ENCODE data around the gene LRRC19.

Gene LRRC19

GRCh38 chr9:27005491-27005890, at the start of gene LRRC19:
Gene LRRC19, minus strand, starts transcription at chr9:27005672. Its CDS starts 5,978 bp downstream, at chr9:26999694.
- DNase-seq (ENCODE audit: low read depth in 2 of 2): no peak

GRCh38 chr9:27054841-27055240, 49.4 kb upstream of the LRRC19 start:
- no peak for DNase-seq (ENCODE audit: low read depth in 2 of 2)

DNA sequence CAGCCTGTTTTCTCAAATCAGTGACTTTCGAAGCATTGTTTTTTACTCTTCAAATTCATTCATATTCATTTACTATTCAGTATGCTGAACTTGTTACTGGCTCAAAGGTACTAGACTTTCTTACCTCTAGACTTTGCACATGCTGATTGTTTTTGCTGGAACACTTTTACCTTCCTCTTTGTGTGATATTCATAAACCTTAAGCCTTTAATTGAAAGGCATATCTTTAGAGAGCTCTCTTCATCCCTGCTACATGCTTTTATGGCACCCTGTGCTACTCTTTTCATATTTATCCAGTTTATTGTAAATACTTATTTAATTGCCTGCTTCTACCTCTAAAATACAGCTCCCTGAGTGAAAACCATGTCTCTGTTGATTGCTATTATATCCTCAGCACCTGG, 48.7 kb upstream of the LRRC19 start:
- no peak for DNase-seq (ENCODE audit: low read depth in 2 of 2)

DNA sequence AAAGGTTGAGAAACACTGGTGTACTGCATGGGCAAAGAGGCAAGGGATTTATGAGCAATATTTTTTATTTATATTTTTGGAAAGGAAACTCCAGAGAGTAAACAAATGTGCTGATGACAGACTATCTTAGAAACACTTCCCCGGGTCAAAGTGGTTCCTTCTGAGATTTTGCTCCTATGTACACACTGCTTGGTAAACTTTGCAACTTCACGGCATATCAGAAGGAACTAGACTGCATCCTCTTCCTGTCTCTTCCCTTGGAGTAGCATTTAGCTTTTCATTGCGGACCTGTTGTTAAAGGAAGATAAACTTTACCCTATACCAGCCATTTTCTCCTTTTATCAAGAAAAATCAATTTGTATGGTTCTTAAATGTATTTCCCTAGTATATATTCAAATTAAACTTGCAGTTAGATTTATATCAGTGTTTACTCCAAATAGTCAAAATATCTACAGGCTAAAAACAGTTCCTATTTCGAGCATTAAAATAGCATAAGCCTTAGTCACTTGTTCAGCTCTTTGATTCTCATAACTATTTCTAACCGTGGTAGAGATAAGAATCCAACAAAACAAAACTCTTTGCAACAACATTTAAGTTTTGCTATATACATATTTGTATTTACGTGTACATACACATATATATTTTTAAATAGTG, 48.0 kb upstream of the LRRC19 start:
- no peak for DNase-seq (ENCODE audit: low read depth in 2 of 2)

- DNase-seq (ENCODE audit: low read depth in 2 of 2): no peak
Observed at GRCh38 chr9:27047136-27047535, 41.7 kb upstream of the LRRC19 start.

GRCh38 chr9:27043176-27043575, 37.7 kb upstream of the LRRC19 start:
- no peak for DNase-seq (ENCODE audit: low read depth in 2 of 2)

- DNase-seq (ENCODE audit: low read depth in 2 of 2): no peak
Observed at GRCh38 chr9:27042476-27042875, 37.0 kb upstream of the LRRC19 start.

DNA sequence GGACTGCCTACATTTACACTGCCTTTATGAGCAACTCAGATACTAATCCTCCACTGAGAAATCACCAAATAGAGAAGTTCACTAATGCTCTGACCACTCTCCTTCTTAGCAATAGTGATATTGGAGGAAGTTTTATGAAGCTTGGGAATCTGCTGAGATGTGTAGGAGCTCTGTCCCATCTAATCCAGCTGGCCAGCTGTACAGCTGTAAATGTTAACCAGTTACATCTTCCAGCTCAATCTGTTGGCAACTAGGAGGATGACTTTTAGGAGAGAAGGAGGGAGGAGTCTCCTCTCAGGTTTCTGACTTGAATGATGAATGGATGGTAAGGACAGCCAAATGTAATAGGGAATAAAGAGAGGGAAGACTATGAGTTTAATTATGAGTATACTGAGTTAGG, 36.3 kb upstream of the LRRC19 start:
- no peak for DNase-seq (ENCODE audit: low read depth in 2 of 2)

- DNase-seq (ENCODE audit: low read depth in 2 of 2): no peak
Observed at GRCh38 chr9:27037499-27037898, 32.0 kb upstream of the LRRC19 start.

- DNase-seq (ENCODE audit: low read depth in 2 of 2): peak in 1 of 2 experiments; percentile 48
Observed at GRCh38 chr9:27033815-27034403, 28.4 kb upstream of the LRRC19 start.

DNA sequence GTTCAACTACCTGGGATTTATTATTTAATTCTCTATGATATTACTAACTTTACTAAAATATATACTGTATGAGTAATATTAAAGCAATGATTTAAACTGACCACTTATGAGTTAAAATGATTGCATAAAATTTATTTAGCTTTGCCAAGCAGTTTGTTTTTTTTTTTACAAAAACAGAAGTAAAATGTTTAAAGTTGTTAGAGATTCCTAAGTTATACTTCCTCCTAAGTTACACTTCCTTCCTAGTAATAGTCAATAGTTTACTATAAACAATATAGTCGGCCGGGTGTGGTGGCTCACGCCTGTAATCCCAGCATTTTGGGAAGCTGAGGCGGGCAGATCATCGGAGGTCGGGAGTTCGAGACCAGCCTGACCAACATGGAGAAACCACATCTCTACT, 23.7 kb upstream of the LRRC19 start:
- no peak for DNase-seq (ENCODE audit: low read depth in 2 of 2)

- DNase-seq (ENCODE audit: low read depth in 2 of 2): no peak
Observed at GRCh38 chr9:27022920-27023319, 17.4 kb upstream of the LRRC19 start.

- DNase-seq (ENCODE audit: low read depth in 2 of 2): no peak
Observed at GRCh38 chr9:27019589-27019988, 14.1 kb upstream of the LRRC19 start.

DNA sequence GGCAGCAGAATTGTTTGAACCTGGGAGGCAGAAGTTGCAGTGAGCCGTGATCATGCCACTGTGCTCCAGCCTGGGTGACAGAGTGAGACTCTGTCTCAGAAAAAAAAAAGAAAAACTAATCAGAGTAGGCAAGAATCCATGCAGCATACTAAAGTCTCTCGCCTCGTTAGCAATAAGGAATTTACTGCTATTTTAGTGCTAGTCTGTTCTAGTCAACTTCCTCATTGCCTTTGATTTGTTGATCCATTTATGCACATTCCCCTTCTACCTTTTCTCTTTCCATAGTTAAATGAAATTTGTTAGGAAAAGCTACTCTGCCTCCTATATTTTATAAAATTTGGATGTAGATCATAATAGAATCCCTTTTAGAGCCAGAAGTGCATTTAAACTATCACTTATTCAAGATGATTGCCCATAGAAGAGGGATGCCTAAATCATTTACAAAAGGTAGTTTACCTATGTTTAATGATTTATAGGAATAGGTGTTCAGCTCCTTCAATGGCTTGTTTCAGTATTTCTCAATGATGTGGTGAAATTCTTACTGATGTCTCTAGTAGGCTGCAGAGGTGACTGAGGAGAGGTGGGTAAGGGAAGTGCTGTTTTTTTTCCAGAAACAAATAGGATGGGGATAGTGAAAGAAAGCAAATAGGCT, 1.9 kb downstream of the LRRC19 start:
- DNase-seq (ENCODE audit: low read depth in 2 of 2): no peak

- DNase-seq (ENCODE audit: low read depth in 2 of 2): no peak
Observed at GRCh38 chr9:26995810-26996209, 9.7 kb downstream of the LRRC19 start.

DNA sequence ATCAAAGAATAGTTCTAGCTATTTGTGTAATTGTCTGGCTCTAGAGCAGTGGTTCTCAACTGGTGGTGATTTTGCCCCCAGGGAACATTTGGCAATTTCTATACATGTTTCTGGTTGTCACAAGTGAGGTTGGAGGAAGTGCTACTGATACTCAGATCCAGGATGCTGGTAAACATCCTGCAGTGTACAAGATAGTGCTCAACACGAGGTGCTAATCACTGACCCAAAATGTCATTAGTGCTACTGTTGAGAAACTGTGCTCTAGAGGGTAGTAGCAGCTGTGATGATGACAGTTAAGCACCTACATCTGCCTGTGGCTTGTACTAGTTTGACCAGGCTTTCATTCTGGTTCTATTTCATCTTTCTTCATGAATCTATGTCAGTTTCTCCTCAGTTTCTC, 22.1 kb downstream of the LRRC19 start:
- DNase-seq (ENCODE audit: low read depth in 2 of 2): no peak

DNA sequence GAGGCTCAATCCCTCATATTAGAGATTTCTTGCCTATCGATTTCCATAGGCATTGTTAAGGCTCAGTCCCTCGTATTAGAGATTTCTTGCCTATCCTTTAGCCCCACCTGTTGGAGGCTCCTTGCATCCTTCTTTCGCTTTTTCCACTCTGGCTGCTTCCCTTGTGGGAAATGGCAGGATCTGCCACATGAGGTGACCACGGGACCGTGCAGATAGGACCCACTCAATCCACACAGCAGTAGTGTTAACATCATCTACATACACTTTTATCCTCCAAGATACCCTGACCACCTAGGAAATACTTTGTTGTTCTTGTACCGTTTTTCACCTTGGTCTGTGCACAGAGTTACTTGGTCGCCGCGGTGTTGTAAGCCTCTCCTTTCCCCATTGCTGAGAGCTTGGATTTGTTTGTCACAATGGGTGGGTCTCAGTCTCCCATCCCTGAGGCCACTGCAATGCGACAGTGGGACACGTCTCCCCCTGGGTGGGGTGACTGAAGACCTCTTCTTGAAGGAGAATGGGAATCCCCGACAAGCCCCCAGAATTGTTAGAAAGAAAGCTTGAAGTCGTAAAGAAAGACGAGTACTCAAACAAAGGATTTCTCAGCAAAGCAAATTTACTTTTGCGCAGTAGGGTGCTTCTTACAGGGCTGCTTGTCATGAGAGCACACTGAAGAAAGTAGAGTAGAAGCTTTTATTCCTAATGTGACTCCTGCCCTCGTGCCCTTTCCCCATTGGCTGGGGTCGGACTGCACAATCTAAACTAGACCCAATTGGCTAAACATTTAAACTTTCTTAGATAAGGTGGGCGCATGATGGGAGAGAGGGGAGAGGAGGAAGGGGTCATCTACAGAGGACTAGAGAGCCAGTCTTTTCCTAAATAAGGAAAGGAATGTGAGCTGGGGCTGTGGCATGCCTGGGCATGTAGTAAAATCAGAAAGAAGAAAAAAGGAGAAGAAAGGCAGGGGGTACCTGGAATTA, 29.5 kb downstream of the LRRC19 start:
- DNase-seq (ENCODE audit: low read depth in 2 of 2): no peak

- no peak for DNase-seq (ENCODE audit: low read depth in 2 of 2)
Observed at GRCh38 chr9:26974927-26975326, 30.5 kb downstream of the LRRC19 start.

- no peak for DNase-seq (ENCODE audit: low read depth in 2 of 2)
Observed at GRCh38 chr9:26973989-26974388, 31.5 kb downstream of the LRRC19 start.

DNA sequence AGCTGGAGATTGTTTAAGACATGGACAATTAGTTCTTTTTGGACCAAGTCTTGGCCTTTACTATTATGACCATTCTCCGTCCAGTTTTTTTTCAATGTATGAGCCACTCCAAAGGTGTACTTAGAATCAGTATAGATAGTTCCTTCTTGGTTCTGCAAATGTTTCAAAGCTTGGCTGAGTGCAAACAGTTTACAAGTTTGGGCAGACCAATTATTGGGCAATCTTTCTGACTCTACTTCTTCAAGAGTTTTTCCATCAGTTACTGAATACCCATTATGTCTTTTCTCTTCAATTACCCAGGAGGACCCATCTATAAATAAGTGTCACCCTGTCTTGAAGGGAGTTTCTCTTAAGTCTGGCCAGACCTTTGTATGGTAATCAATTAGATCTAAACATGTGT, 33.8 kb downstream of the LRRC19 start:
- no peak for DNase-seq (ENCODE audit: low read depth in 2 of 2)

- DNase-seq (ENCODE audit: low read depth in 2 of 2): no peak
Observed at GRCh38 chr9:26956860-26957233, 48.6 kb downstream of the LRRC19 start.
